NB4 (cell line): ENCODE measurements around the gene UBE2M.
A peak's percentile ranks its signal among the peaks of the same experiment; 100 is the strongest.

Experiments used
- DNase-seq: peaks from one replicate; pipeline ENCODE4 v3.0.0; 2010; ENCODE audit warnings: low read depth
- H3K4me3 ChIP-seq: one replicate; pipeline ENCODE4 v1.5.1; 2011; ENCODE audit warnings: mild to moderate bottlenecking, low read depth, low read length, moderate library complexity
- CTCF ChIP-seq: IDR thresholded peaks from one replicate; pipeline ENCODE4 v1.5.1; 2012; ENCODE audit warnings: low read depth, low read length
- MAX ChIP-seq: IDR thresholded peaks from 2 replicates; pipeline ENCODE4 v1.6.1; 2011; ENCODE audit warnings: low read depth, low read length
- MYC ChIP-seq: IDR thresholded peaks from 2 replicates; pipeline ENCODE4 v1.6.1; 2011; ENCODE audit warnings: low read depth, low read length
- POLR2A ChIP-seq: IDR thresholded peaks from 2 replicates; pipeline ENCODE4 v1.6.1; 2011; ENCODE audit warnings: mild to moderate bottlenecking; ENCODE audit not compliant: insufficient read length; ENCODE audit errors: extremely low read depth

UBE2M gene

GRCh38 chr19:58570770-58571574, 12.6 kb upstream of the UBE2M start:
- TF ChIP-seq MYC, result no peak; the same call in 1 of the 2 replicates
- TF ChIP-seq CTCF, result no peak
- TF ChIP-seq POLR2A, result no peak
- TF ChIP-seq MAX, result no peak
- H3K4me3 ChIP-seq, result peak overlapping the region; percentile 75
- DNase-seq, result peak; percentile 75

GRCh38 chr19:58569943-58570670, 11.7 kb upstream of the UBE2M start:
- peak; percentile 79 for DNase-seq
- TF ChIP-seq MYC (peak; percentile 52; the same call in 1 of the 2 replicates), MAX (peak; percentile 17; the same call in 1 of the 2 replicates), POLR2A (no peak), CTCF (no peak)
- peak overlapping the region; percentile 37 for H3K4me3 ChIP-seq

- TF ChIP-seq MAX, result no peak
- TF ChIP-seq POLR2A, result no peak
- TF ChIP-seq MYC, result no peak
- no peak for TF ChIP-seq CTCF
- DNase-seq, result no peak
- H3K4me3 ChIP-seq, result no peak overlapping the region
Measured at GRCh38 chr19:58569191-58569942, 11.0 kb upstream of the UBE2M start.

GRCh38 chr19:58568453-58569130, 10.2 kb upstream of the UBE2M start:
- TF ChIP-seq POLR2A, result no peak
- TF ChIP-seq MAX, result no peak
- no peak for TF ChIP-seq MYC
- no peak for TF ChIP-seq CTCF
- no peak for DNase-seq
- H3K4me3 ChIP-seq, result no peak overlapping the region

- TF ChIP-seq MAX (no peak), POLR2A (no peak), CTCF (no peak), MYC (no peak)
- H3K4me3 ChIP-seq, result no peak overlapping the region
- DNase-seq, result no peak
Measured at GRCh38 chr19:58566989-58567388, 8.6 kb upstream of the UBE2M start.
